GM12873 (cell line): Measurements from ENCODE around the gene TSPOAP1.

Experiments used
- CTCF ChIP-seq: IDR thresholded peaks from 2 replicates; pipeline ENCODE4 v1.5.1; 2012; ENCODE audit warnings: low read depth, mild to moderate bottlenecking, moderate library complexity, low read length, control low read depth; ENCODE audit not compliant: insufficient read depth; ENCODE audit errors: missing control alignments

The TSPOAP1 gene

DNA sequence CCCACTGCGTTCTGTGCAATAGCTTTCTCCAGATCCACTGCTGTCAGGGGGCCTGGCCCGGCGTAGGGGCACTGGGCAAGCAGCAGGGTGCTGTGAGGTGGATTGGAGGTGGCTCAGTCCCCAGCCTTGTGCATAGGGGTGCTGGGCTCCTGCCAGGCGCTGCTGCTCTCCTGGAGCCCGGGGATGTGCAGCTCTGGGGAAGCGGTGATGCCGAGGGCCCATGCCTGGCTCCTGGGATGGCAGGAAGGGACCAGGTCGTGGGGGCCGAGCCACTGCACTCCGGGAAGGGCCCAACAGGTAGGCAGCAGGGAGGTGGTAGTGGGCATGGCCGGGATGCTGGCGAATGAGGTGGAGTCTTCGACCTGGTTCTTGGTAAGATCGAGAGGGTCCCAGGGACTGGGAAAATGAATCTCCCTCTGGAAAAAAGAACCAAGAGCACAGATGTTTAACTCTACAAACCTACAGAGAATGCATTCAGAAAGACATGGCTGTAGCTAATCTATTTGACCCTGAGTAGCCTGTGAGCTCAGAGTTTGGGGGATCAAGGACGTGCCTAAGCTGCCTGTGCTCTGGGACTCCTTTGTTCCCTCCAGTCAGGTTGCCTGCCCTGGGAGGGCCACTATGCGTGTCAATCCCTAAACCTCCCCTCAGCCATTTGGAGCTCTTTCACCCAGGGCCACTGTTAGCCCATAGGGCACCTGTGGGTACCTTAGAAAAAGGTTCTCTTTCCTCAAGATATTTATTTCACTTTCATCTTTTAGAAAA lies 30.0 kb upstream of the TSPOAP1 start:
- TF ChIP-seq CTCF: no peak

DNA sequence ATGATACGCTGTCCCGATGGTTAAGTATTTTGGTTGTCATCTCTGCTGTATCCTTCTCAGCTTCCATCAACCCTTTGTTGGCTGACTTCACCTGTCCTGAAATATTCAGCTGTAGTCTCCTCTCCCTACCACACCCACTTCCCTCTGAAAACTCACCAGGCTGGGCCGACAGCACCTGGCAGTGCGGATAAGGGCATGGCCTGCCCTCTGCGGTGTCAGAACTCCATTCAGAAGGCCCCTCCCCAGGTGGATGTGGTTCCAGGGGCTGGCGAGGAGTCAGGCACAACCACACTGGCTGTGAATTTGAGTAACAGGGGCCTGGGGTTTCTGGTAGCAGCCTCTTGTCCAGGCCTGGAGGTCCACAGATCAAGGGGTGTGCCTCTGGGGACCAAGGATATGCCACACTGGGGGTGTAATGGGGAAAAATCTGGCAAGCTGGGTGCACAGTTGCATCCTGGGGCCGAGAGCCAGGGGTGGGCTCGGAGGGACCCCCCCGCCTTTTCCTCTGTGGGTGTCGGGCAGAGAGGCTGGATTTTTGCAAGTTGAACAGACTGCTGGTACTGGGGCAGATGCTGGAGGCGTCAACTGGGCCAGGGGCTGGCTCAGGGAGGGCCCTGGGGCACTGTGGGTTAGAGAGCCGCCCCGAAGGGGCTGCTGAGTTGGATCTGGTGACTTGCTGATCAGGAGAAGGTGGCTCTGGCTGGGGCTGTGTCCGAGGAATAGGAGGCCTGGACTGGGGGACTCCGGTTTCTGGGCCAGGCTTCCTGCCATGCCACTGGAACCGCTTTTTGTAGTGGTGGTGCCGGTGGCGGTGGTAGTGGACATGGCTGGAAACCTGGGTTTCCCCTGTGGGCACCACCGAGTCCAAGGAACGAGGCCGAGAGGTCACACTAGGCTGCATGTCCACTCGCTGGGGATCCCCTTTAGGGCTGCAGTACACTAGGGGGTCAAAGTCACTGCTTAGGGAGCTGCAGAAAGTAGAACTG lies 29.0 kb upstream of the TSPOAP1 start:
- TF ChIP-seq CTCF: no peak

- no peak for TF ChIP-seq CTCF
Observed at GRCh38 chr17:58356231-58356630, 27.6 kb upstream of the TSPOAP1 start.

- TF ChIP-seq CTCF: no peak
Observed at GRCh38 chr17:58354541-58355216, 26.1 kb upstream of the TSPOAP1 start.

DNA sequence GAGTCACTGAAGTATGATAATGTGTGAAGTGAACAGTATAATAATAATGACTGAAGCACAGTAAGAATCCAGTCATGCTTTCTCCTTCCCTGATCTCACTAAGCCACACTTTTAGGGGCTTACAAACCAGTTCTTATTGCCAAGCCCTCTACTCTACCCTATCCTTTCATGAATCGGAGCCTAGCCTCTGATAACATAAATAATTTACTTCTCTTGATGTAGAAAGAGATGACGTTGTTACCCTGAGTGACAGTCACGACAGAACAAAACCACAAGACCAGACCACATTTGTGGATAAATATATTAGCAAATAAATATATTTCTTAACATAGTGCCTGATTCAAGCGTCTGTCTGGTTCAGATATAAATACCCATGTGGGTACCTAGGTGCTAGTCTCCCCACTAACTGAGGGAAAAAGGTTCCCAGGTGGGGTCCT lies 24.8 kb upstream of the TSPOAP1 start:
- no peak for TF ChIP-seq CTCF

DNA sequence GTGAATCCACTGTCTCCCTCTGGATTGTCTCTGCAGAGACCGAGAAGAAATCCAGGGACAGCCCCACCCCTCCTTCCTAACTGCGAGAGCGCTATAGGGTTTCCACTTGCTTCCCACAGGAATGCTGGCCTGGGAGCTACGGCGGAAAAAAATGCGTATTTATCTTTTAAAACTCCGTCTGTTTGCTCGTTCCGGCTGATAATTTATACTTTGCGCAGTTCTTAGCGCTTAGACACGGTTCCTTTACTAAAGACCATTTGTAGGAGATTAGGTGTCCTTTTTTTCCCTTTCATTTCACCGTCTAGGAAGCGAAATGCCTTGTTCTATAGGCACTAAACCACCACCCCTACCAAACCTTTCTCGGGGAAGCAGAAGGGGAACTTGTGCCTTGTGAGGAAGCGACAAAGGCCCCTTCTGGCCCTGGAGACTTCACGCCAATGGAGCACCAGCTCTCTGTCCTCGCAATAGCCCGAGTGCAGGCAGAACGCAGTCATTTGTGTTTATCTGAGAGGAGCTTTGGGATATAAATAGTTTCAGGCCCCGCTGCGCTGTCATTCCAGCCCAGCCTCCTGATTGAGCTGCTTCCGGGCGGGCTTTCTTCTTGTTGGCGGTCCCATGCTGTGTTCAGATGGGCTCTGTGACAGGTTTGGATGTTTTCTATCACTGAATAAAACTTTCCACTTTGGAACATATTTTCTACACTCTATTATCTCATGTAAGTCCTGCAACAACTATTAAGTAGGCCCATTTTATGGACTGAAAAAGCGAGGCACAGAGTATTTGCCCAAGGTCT lies 24.2 kb upstream of the TSPOAP1 start:
- TF ChIP-seq CTCF: no peak
